ENCODE measurements around the gene F8.

- TF ChIP-seq CTCF (IDR thresholded peaks at IDR 0.05) = no peak
- TF ChIP-seq ZFX (IDR thresholded peaks at IDR 0.05; ENCODE audit: borderline replicate concordance) = no peak
Observed at GRCh38 chrX:155070975-155071693, 48.6 kb upstream of the F8 start, which contains the start of the genes BRCC3, CMC4 and MTCP1.
